ENCODE measurements around the gene JAK3.

Gene JAK3

DNA sequence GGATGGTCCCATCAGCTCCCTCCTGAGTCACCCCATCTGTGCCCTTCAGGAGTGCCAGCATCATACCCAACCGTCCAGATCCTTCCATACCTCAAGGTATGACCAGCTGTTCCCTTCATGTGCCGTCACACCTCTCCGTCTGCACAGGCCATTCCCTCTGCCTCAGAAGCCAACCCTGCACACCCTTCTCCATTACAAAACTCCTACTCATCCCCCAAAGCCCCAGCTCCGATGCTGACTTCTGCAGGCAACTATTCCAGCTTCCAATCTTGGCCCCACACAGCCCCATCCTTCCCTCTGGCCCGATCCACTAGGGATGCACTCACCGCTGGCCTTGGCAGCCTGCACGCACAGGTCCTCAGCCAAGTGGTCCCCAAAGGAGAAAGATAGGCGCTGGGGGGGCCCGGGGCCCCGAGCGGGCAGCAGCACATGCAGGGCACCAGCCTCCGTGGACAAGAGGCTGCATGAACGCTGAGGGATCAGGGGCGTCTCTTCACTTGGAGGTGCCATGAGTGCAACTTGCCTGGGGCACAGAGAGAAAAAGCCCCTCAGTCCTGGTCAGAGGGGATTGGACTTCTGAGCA, 3.8 kb downstream of the JAK3 start:
- 0 out of 2 replicates have a peak, but pooled peaks have one; percentile 27 for TF ChIP-seq POLR2AphosphoS5 (IDR thresholded peaks at IDR 0.05; ENCODE audit: low read depth, low read length)
- no peak for TF ChIP-seq SIN3A (IDR thresholded peaks at IDR 0.05; ENCODE audit: borderline replicate concordance, insufficient read depth, low read length)

DNA sequence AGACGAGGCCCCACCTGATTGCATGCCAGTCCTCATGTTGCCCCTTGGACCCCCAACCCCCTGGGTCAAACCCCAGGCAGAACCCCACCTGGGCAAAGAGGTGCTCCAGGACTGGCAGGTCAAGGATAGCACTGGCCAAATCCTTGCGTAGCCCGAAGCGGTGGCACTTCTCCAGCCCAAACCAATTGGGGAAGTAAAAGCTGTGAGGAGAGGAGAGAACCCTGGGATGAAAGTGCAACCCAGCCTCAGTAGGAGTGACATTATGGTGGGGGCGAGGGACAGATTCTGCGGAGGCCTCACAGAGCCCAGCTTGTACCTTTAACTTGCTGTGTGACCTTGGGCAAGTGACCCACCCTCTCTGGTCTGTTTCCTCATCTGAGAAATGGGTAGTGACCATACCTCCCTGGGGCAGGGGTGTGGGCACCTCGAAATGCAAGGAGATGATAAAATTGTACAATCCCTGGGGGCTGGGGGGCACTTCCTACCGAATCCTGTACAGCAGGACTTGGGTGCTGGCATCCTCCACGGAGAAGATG, 4.4 kb downstream of the JAK3 start:
- no peak for TF ChIP-seq TAF1 (IDR thresholded peaks at IDR 0.05; ENCODE audit: borderline replicate concordance, insufficient read depth, low read length)
- TF ChIP-seq FOXP2 (optimal IDR thresholded peaks at IDR 0.05; ENCODE audit: borderline replicate concordance, extremely low read depth, extremely low read length, insufficient read depth): no peak
- TF ChIP-seq POLR2AphosphoS5 (IDR thresholded peaks at IDR 0.05; ENCODE audit: low read depth, low read length): no peak
- TF ChIP-seq, protein P1, sequence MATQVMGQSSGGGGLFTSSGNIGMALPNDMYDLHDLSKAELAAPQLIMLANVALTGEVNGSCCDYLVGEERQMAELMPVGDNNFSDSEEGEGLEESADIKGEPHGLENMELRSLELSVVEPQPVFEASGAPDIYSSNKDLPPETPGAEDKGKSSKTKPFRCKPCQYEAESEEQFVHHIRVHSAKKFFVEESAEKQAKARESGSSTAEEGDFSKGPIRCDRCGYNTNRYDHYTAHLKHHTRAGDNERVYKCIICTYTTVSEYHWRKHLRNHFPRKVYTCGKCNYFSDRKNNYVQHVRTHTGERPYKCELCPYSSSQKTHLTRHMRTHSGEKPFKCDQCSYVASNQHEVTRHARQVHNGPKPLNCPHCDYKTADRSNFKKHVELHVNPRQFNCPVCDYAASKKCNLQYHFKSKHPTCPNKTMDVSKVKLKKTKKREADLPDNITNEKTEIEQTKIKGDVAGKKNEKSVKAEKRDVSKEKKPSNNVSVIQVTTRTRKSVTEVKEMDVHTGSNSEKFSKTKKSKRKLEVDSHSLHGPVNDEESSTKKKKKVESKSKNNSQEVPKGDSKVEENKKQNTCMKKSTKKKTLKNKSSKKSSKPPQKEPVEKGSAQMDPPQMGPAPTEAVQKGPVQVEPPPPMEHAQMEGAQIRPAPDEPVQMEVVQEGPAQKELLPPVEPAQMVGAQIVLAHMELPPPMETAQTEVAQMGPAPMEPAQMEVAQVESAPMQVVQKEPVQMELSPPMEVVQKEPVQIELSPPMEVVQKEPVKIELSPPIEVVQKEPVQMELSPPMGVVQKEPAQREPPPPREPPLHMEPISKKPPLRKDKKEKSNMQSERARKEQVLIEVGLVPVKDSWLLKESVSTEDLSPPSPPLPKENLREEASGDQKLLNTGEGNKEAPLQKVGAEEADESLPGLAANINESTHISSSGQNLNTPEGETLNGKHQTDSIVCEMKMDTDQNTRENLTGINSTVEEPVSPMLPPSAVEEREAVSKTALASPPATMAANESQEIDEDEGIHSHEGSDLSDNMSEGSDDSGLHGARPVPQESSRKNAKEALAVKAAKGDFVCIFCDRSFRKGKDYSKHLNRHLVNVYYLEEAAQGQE (IDR thresholded peaks at IDR 0.05; ENCODE audit: insufficient read depth in 1 of 2, low read depth in 2 of 2, low read length in 2 of 2): no peak
- no peak for TF ChIP-seq SIN3A (IDR thresholded peaks at IDR 0.05; ENCODE audit: borderline replicate concordance, insufficient read depth, low read length)

DNA sequence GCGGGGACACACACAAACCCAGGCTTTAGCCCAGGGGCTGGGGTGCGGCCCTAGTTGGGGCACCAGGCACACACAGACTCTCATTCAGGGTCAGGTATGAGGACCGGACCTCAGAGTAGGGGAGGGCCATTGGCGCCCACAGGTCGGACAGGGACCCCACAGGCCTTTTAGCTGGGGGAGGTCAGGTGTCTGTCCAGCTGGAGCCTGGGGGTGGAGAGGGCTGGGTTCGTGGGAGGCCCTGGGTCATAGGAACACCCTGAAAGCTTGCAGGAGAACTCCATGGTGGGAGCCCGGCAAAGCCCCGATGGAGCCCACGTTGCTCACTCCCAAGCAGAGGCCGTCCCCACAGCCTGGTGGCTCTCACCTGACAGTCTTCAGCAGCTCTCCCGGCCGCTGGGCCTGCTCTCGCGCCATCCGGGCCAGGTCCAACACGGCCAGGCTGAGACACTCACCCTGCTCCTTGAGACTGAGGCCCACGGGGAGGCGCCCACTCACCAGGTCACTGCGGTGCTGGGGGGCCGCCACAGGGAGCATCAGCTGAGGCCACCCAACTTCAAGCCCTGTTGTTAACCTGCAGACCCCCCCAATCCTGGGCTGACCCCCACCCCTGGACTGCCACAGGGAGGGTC, 5.0 kb downstream of the JAK3 start:
- TF ChIP-seq TAF1 (IDR thresholded peaks at IDR 0.05; ENCODE audit: borderline replicate concordance, insufficient read depth, low read length): no peak
- TF ChIP-seq SIN3A (IDR thresholded peaks at IDR 0.05; ENCODE audit: borderline replicate concordance, insufficient read depth, low read length): no peak
- TF ChIP-seq POLR2AphosphoS5 (IDR thresholded peaks at IDR 0.05; ENCODE audit: low read depth, low read length): no peak; the same call in 1 of the 2 replicates
- no peak for TF ChIP-seq FOXP2 (optimal IDR thresholded peaks at IDR 0.05; ENCODE audit: borderline replicate concordance, extremely low read depth, extremely low read length, insufficient read depth)
- TF ChIP-seq, protein P1 (IDR thresholded peaks at IDR 0.05; ENCODE audit: insufficient read depth in 1 of 2, low read depth in 2 of 2, low read length in 2 of 2): no peak

- peak; percentile 18 for TF ChIP-seq FOXP2 (optimal IDR thresholded peaks at IDR 0.05; ENCODE audit: borderline replicate concordance, extremely low read depth, extremely low read length, insufficient read depth)
- 0 out of 2 replicates have a peak, but pooled peaks have one; percentile 51 for TF ChIP-seq SIN3A (IDR thresholded peaks at IDR 0.05; ENCODE audit: borderline replicate concordance, insufficient read depth, low read length)
- peak; percentile 83 for TF ChIP-seq POLR2AphosphoS5 (IDR thresholded peaks at IDR 0.05; ENCODE audit: low read depth, low read length)
- TF ChIP-seq, protein P1 (IDR thresholded peaks at IDR 0.05; ENCODE audit: insufficient read depth in 1 of 2, low read depth in 2 of 2, low read length in 2 of 2): no peak
- 0 out of 2 replicates have a peak, but pooled peaks have one; percentile 48 for TF ChIP-seq TAF1 (IDR thresholded peaks at IDR 0.05; ENCODE audit: borderline replicate concordance, insufficient read depth, low read length)
These were observed 5.7 kb downstream of the JAK3 start for GRCh38 chr19:17841810-17842662.

GRCh38 chr19:17841371-17841809, 6.4 kb downstream of the JAK3 start:
- TF ChIP-seq POLR2AphosphoS5 (IDR thresholded peaks at IDR 0.05; ENCODE audit: low read depth, low read length) (no peak), TAF1 (IDR thresholded peaks at IDR 0.05; ENCODE audit: borderline replicate concordance, insufficient read depth, low read length) (no peak), SIN3A (IDR thresholded peaks at IDR 0.05; ENCODE audit: borderline replicate concordance, insufficient read depth, low read length) (no peak), FOXP2 (optimal IDR thresholded peaks at IDR 0.05; ENCODE audit: borderline replicate concordance, extremely low read depth, extremely low read length, insufficient read depth) (no peak)
- TF ChIP-seq, protein P1 (IDR thresholded peaks at IDR 0.05; ENCODE audit: insufficient read depth in 1 of 2, low read depth in 2 of 2, low read length in 2 of 2): no peak

Data from PFSK-1 (cell line).